OCI-LY7 (cell line): ENCODE measurements around the gene ESPNL.

Source experiments
- EZH2phosphoT487 ChIP-seq: fragments of 200-600 bp; sonication (generic); IDR thresholded peaks from 2 replicates; pipeline ENCODE4 v1.6.1; 2018; ENCODE audit warnings: low read depth, borderline replicate concordance, mild to moderate bottlenecking, mixed run types, antibody characterized with exemption, low read length, moderate library complexity, mixed read lengths
- TF ChIP-seq, protein P1 (sequence below): fragments of 200-600 bp; sonication (generic); conservative IDR thresholded peaks from 2 replicates; pipeline ENCODE4 v1.5.1; 2014; ENCODE audit warnings: mild to moderate bottlenecking, antibody characterized with exemption, low read length, moderate library complexity, mixed read lengths

DNA sequence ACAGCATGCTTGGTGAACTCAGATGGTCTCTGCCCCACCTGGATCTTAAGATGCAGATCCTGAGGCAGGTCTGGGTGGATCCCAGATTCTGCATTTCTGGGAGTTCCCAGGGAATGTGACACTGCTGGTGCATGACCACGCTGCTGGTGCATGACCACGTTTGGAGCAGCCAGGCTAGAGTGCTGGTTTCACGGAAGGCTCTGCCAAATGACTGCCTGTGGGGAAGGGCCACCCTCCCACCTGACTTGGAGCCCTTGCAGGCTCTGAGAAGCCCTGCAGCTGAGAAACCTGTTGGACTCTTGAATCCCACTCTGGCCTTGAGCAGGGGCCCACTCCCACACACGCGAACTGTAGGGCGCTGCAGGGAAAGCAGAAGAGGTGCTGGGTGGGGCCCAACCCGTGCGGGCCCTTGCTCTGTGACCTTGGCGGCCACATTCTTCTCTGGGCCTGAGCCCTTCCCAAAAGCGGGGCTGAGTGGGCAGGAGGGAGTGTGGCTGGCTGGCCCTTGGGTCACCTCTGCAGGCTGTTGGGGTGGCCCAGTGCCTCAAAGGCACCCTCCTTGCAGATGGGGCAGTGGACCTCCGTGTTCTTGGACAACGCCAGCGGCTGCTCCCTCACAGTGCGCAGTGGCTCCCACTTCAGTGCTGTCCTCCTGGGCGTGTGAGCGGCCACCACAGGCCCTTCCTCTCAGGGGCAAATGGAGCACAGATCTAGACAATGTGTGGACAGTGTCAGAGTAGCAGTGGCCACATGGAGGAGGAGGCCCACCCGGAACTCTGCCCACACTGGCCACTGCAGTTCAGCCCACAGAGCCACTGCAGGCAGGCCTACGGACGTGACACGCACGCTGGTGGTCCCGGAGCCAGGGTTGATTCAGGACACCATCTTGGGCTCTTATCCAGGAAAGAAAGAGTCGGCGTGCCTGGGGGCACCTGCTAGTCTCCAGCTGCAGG, 66.5 kb downstream of the ESPNL start:
- TF ChIP-seq, protein P1, sequence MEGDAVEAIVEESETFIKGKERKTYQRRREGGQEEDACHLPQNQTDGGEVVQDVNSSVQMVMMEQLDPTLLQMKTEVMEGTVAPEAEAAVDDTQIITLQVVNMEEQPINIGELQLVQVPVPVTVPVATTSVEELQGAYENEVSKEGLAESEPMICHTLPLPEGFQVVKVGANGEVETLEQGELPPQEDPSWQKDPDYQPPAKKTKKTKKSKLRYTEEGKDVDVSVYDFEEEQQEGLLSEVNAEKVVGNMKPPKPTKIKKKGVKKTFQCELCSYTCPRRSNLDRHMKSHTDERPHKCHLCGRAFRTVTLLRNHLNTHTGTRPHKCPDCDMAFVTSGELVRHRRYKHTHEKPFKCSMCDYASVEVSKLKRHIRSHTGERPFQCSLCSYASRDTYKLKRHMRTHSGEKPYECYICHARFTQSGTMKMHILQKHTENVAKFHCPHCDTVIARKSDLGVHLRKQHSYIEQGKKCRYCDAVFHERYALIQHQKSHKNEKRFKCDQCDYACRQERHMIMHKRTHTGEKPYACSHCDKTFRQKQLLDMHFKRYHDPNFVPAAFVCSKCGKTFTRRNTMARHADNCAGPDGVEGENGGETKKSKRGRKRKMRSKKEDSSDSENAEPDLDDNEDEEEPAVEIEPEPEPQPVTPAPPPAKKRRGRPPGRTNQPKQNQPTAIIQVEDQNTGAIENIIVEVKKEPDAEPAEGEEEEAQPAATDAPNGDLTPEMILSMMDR: no peak
- no peak for TF ChIP-seq EZH2phosphoT487
